NCI-H1930 (cell line): Measurements from ENCODE around the gene BHMT2.
A peak's percentile ranks its signal among the peaks of the same experiment; 100 is the strongest.

ENCODE experiments used
- DNase-seq, 2 experiments: peaks; one replicate each; lab custom pipeline; 2025; lab: John Stamatoyannopoulos, UW

Gene BHMT2

GRCh38 chr5:79069488-79070349 lies at the start of gene BHMT2, which contains the start of gene DMGDH:
TSS of gene BHMT2 (plus strand) at chr5:79069767. CDS start at chr5:79069783, 16 bp downstream.
TSS of gene DMGDH (minus strand) at chr5:79069674. CDS start at chr5:79069620, 54 bp downstream.
- DNase-seq: no peak

- peak; percentile 5 to 35 for DNase-seq
Observed at GRCh38 chr5:79020861-79021561, 48.6 kb upstream of the BHMT2 start.

- DNase-seq: no peak
Observed at GRCh38 chr5:79021753-79022152, 47.8 kb upstream of the BHMT2 start.

GRCh38 chr5:79022771-79023170 lies 46.8 kb upstream of the BHMT2 start:
- no peak for DNase-seq

GRCh38 chr5:79023348-79023747 lies 46.2 kb upstream of the BHMT2 start:
- DNase-seq: no peak

- DNase-seq: no peak
Observed at GRCh38 chr5:79023947-79024346, 45.6 kb upstream of the BHMT2 start.

GRCh38 chr5:79025054-79025472 lies 44.5 kb upstream of the BHMT2 start:
- peak in 1 of 2 experiments; percentile 44 for DNase-seq

- DNase-seq: no peak
Observed at GRCh38 chr5:79030663-79031484, 38.7 kb upstream of the BHMT2 start.

- no peak for DNase-seq
Observed at GRCh38 chr5:79031485-79031867, 38.1 kb upstream of the BHMT2 start.

GRCh38 chr5:79032031-79032695 lies 37.4 kb upstream of the BHMT2 start:
- DNase-seq: no peak

GRCh38 chr5:79032782-79033181 lies 36.8 kb upstream of the BHMT2 start:
- DNase-seq: no peak

- DNase-seq: no peak
Observed at GRCh38 chr5:79035237-79035636, 34.3 kb upstream of the BHMT2 start.

GRCh38 chr5:79036769-79037168 lies 32.8 kb upstream of the BHMT2 start:
- DNase-seq: no peak

GRCh38 chr5:79042188-79042587 lies 27.4 kb upstream of the BHMT2 start:
- no peak for DNase-seq

- no peak for DNase-seq
Observed at GRCh38 chr5:79047199-79047598, 22.4 kb upstream of the BHMT2 start.

- DNase-seq: no peak
Observed at GRCh38 chr5:79048437-79048836, 21.1 kb upstream of the BHMT2 start.

- DNase-seq: no peak
Observed at GRCh38 chr5:79050498-79050897, 19.1 kb upstream of the BHMT2 start.

GRCh38 chr5:79053321-79053720 lies 16.2 kb upstream of the BHMT2 start:
- no peak for DNase-seq

GRCh38 chr5:79055017-79055416 lies 14.6 kb upstream of the BHMT2 start:
- DNase-seq: no peak

GRCh38 chr5:79056847-79057246 lies 12.7 kb upstream of the BHMT2 start:
- DNase-seq: no peak

GRCh38 chr5:79059674-79060073 lies 9.9 kb upstream of the BHMT2 start:
- DNase-seq: no peak

- DNase-seq: no peak
Observed at GRCh38 chr5:79062436-79062835, 7.1 kb upstream of the BHMT2 start.
